ENCODE results near the gene CHRND. TPM values are rescaled to one million over a fixed set of nuclear protein-coding genes. Genes with fewer than 3 reads are reported as not detected.

Gene CHRND
- polyA plus RNA-seq, 3 donors, result 0.85 to 1.1 (median 0.87) TPM

Other genes with a start within 250 kb of the CHRND start
- gene ALPP, start 147.4 kb upstream of the CHRND start, polyA plus RNA-seq (ENCODE audit: insufficient read length in 3 of 3), result not detected
- gene ALPG, start 119.3 kb upstream of the CHRND start, polyA plus RNA-seq (ENCODE audit: insufficient read length in 3 of 3), result not detected
- gene ALPI, start 70.0 kb upstream of the CHRND start, polyA plus RNA-seq (ENCODE audit: insufficient read length in 3 of 3), result under 1 TPM in 2 of 3 donors, not detected in 1; 0.06 to 0.07 TPM
- gene ECEL1, start 38.3 kb upstream of the CHRND start, polyA plus RNA-seq (ENCODE audit: insufficient read length in 3 of 3), result 10 to 100 TPM; 13.8 to 27.8 (median 21.4) TPM
- gene PRSS56, start 5.8 kb upstream of the CHRND start, polyA plus RNA-seq (ENCODE audit: insufficient read length in 3 of 3), result under 1 TPM in 2 of 3 donors, not detected in 1; 0.09 to 0.83 TPM
- gene CHRNG, start 13.5 kb downstream of the CHRND start, polyA plus RNA-seq (ENCODE audit: insufficient read length in 3 of 3), result 1 to 10 TPM; 1.1 to 1.6 (median 1.2) TPM
- 10 to 100 TPM; 11.9 to 15.2 (median 14.3) TPM for gene TIGD1, start 24.4 kb downstream of the CHRND start, polyA plus RNA-seq (ENCODE audit: insufficient read length in 3 of 3)
- 100 to 1,000 TPM; 109 to 122 (median 121) TPM for gene EIF4E2, start 24.5 kb downstream of the CHRND start, polyA plus RNA-seq (ENCODE audit: insufficient read length in 3 of 3)
- 10 to 100 TPM; 52.4 to 73.1 (median 66.4) TPM for gene EFHD1, start 107.4 kb downstream of the CHRND start, polyA plus RNA-seq (ENCODE audit: insufficient read length in 3 of 3)
- gene GIGYF2, start 171.2 kb downstream of the CHRND start, polyA plus RNA-seq (ENCODE audit: insufficient read length in 3 of 3), result 10 to 100 TPM; 61.6 to 66.2 (median 62.1) TPM

All from renal cortex interstitium (tissue), 3 donors.